GM19238 (cell line): Measurements from ENCODE around the gene CNTLN.

ENCODE experiments used
- DNase-seq: peaks from one replicate; pipeline ENCODE4 v3.0.0; 2011; ENCODE audit warnings: low spot score; ENCODE audit not compliant: insufficient read length

CNTLN gene, protein sequence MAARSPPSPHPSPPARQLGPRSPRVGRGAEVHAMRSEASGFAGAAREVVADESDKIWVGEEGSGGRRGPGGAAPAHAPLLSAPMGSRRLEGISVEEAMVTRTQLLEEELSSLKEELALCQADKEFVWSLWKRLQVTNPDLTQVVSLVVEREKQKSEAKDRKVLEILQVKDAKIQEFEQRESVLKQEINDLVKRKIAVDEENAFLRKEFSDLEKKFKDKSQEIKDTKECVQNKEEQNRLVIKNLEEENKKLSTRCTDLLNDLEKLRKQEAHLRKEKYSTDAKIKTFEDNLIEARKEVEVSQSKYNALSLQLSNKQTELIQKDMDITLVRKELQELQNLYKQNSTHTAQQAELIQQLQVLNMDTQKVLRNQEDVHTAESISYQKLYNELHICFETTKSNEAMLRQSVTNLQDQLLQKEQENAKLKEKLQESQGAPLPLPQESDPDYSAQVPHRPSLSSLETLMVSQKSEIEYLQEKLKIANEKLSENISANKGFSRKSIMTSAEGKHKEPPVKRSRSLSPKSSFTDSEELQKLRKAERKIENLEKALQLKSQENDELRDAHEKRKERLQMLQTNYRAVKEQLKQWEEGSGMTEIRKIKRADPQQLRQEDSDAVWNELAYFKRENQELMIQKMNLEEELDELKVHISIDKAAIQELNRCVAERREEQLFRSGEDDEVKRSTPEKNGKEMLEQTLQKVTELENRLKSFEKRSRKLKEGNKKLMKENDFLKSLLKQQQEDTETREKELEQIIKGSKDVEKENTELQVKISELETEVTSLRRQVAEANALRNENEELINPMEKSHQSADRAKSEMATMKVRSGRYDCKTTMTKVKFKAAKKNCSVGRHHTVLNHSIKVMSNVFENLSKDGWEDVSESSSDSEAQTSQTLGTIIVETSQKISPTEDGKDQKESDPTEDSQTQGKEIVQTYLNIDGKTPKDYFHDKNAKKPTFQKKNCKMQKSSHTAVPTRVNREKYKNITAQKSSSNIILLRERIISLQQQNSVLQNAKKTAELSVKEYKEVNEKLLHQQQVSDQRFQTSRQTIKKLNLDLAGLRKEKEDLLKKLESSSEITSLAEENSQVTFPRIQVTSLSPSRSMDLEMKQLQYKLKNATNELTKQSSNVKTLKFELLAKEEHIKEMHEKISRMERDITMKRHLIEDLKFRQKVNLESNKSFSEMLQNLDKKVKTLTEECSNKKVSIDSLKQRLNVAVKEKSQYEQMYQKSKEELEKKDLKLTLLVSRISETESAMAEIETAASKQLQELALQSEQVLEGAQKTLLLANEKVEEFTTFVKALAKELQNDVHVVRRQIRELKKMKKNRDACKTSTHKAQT (N-terminal part only)

DNA sequence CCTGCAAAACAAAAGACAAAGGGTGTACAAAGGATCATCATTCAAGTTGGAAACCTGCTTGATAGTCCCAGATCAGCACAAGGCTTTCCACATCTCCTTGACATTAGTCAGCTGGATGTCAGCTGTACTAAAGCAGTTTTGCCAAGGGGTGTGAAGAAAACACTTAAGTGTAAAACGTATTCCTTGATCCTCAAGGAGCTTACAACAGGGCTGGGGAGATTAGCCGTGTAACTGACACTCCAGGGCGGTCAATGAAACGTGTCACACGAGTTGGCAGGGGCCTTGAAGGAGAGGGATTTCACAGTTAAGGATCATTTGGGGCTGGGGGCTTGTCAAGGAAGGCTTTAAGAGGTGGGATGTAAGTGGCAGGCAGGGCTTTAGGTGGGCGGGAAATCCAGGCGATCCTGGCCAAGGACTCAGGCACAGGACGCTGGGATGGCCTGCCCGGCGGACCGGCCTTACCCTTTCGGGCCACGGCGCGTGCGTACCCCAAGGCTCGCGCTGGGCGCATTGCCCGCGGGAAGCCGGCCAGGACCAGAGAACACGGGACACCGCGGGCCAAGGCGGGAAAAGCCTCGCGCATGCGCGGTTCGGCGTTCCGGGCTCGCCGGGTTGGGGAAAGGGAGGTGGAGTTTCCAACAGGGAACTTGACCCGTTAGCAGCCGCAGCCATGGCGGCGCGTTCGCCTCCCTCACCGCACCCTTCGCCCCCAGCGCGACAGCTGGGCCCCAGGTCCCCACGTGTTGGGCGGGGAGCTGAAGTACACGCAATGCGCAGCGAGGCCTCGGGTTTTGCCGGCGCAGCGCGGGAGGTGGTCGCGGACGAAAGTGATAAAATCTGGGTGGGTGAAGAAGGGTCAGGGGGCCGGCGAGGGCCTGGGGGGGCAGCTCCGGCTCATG, at the start of gene CNTLN:
Gene CNTLN (plus strand): TSS at position 645 of the 899 bp plus-strand sequence. CDS start 26 bp downstream, at position 671.
- peak; percentile 68 for DNase-seq

DNA sequence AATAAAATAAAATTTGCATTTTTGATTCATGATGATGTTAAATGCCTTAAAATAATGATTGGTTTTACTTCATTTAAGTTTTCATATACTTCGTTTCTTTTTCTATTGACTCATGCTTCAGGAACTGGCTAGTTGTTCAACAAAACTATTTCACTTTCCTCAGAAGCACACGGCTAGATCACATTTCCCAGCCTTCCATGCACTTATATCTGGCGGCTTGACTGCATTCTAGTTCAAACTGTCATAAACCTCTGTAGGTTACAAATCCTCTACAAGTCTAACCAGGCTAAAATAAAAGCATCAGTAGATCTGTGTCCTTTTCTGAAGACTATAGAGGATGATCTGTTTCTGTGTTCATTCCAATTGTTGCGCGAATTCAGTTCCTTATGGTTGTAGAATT, 46.3 kb upstream of the CNTLN start:
- DNase-seq: no peak

DNA sequence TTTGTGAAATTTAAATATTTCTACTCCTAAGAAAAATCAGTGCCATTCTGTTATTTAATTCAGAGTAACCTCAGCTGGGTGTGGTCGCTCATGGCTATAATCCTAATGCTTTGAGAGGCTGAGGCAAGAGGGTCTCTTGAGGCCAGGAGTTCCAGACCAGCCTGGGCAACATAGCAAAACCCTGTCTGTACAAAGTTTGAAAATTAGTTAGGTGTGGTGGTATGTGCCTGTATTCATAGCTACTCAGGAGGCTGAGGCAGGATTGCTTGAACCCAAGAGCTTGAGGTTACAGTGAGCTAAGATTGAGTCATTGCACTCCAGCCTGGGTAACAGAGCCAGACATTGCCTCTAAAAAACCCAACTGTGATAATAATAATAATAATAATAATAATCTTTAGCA, 44.8 kb upstream of the CNTLN start:
- no peak for DNase-seq

DNA sequence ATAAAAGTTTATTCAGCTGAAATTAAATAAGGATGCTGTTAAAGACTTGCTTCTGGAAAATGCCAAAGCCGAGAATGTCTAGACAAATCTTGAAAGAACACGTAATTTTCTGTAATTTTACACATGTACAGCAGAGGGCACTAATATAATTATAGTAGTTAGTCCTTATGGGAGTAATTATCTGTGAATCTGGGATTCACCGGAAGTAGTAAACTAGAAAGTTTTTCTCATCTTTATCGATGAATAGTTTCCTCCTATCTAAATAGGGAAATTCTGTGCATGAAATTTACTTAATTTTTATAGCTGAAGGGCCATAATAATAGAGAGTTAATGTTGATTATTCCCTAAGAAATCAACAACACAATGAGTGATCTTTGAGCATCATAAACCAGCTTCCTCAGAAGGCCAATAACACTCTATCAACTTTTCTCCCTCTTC, 18.4 kb upstream of the CNTLN start:
- no peak for DNase-seq

DNA sequence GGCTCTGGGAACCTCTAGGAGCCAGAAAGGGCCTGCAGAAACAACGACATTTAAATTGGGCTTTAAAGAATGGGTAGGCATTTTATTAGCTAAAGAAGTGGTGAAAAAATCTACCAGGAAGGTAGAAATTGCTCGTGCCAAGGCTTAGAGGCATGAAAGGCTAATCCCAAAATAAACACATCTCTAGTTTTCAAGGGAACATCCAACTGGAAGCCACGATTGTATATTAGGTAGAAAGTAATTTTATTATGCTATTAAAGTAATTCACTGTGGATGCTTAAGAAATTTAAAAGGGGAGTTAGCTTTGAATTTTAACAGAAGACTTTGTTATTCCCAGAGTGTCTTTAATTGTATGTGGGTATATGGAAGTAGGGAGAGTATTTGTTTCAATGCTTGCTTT, 17.5 kb upstream of the CNTLN start:
- no peak for DNase-seq

DNA sequence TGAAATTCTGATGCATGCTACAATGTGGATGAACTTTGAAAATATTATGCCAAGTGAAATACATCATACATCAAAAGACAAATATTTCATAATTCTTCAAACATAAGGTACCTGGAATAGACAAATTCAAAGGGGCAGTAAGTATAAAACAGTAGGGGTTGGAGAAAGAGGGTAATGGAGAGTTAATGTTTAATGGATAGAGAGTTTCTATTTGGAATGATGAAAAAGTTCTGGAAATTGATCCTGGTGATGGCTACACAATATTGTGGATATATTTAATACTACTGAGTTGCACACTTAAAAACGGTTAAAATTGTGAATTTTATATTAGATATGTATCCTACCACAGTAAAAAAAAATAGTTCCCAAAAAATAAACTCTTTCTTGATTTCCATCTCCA, 14.6 kb upstream of the CNTLN start:
- no peak for DNase-seq

DNA sequence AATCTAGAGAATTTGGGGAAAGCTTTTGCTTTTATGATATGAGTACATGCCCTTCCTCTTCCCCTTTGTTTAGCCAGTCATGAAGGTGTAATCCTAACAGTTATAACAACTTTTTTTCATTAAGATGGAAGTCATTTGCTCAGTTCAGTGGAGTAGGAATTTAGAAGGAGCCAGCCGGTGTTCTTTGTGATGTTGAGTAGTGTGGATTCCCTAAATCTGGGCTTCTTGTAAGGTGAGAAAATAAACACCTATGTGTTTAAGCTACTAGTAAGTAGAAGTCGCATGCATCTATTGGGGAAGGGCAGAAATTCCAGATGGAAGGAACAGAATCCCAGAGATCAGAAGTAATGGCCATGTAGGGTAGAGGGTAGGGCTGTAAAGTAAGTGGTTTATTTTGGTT, 13.6 kb upstream of the CNTLN start:
- DNase-seq: no peak

DNA sequence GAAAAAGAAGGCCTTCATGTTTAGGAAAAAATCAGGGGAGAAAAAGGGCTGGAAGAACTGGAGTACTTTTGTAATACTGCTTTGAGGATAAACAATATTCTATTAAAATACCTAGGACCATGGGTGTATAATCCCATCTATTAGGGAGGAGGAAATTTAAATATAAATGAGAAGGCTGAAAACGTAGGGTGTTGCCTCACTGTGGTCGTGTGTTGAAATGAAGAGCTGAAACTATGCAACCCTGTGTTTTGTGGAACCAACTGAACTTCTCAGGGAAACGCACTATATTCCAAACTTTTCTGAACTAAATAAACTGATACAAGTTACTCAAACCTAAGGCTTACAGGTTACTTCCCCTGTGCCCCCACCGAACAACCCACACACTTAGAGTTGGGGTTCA, 4.5 kb upstream of the CNTLN start:
- no peak for DNase-seq

DNA sequence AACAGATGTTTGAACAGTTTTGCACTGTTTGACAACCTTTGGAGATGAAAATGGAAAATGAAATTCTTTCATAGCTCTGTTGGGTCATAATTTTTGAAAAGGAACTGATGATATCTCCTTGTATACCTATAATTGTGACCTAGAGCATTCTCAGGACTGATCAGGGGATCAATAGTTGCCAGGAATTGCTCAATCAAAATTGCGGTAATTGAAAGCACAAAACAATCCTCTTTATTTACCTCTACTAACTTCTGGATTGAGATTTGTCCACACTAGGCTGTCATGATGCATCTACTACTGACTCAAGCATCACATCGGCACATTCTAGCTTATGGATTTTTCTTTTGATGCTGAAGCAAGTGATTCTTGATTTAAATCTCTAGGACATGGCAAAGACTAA, 4.1 kb upstream of the CNTLN start:
- DNase-seq: no peak

DNA sequence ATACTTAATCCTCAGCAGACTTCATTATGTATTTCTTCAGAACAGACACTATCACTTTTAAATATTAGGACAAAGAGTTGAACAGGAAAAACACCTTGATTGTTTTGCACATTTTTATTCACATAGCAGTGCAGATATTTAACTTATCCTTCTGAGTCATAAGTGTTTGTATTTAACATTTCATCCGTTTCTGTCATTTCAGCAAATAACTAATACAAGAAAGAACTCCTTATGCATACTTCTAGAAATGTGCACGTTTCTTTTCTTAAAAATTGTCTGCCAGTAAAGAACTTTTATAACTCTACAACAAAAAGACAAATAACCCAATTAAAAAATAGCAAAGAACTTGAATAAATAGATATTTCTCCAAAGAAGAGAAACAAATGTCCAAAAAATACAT, 3.3 kb upstream of the CNTLN start:
- no peak for DNase-seq

DNA sequence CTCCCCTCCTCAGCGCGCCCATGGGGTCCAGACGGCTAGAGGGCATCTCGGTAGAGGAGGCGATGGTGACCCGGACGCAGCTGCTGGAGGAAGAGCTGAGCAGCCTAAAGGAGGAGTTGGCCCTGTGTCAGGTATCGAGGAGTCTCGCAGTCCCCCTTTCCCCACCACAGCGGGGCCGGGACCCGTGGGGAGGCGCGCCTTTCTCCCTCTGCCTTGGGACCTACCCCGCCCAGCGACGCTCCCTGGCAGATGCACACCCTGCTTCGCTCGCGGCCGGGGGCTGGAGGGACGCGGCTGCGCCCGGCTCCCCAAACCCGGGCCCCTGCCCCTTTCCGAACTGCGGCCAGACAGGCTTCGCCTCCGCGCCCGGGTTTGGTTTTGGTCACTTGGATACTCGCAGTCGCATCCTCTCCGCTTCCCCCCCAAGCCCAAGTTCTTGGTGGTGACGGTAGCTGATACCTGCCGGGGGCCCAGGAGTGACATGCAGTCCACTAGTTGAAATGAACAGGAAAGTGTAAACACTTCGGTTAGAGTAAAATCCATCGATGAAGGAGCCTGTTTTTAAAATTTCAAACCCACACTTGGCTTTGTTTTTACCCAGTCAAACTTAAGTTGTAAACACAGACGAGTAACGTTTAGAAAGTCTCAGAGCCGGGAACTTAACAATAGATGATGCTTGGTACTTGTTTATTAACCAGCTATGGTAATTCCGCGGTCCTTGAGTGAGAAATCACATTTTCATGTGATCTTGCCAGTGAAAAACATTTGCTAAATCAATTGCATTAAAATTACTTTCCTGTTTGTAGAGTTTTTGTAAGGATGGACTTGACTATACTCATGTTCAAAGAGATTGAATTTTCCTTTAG, 688 bp downstream of the CNTLN start:
- peak; percentile 15 for DNase-seq

DNA sequence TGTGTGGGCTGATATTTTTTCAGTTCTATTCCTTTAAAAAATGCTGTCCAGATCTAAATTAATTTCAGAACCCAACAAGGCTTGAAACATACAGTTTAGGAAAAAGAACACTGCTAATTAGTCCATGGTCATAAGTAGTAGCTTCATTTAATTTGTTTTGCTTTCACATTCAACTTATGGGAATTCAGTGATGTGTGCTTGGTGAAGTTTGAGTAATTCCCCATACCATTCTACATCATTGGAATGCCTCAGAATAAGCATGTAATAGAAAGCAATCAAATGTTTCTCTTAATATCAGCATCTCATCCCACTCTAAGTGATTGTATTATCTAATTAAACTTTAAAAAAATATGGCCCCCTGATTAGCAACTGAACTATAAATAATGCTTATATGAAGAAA, 2.7 kb downstream of the CNTLN start:
- DNase-seq: no peak

DNA sequence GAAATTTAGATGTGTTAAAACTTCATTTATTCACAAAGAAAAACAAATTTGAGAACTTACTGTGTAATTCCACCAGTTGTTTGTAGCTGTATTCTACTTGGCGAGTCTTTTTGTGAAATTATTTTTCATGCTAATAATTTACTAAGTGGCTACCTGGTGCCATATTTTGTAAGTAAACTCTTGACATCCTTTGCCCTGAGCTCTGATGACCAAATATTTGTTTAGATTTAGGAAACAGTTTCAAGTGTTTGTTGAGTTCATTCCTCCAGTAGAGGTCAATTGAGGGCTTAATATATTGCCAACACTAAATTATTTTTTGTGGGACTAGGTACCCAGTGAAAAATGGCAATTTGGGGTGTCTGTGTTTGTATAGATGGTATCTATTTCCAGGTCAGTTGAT, 3.7 kb downstream of the CNTLN start:
- DNase-seq: no peak

DNA sequence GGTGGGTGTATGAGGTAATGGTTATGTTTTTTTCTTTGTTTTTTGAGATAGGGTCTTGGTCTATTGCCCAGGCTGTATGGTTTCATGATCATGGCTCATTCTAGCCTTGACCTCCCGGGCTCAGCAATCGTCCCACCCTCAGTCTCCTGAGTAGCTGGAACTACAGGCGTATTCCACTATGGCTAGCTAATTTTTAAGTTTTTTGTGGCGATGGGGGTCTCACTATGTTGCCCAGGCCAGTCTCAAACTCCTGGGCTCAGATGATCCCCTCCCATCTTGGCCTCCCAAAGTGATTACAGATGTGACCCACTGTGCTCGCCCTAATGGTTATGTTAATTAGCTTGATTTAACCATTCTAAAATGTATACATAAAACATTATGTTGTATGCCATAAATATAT, 5.6 kb downstream of the CNTLN start:
- no peak for DNase-seq

DNA sequence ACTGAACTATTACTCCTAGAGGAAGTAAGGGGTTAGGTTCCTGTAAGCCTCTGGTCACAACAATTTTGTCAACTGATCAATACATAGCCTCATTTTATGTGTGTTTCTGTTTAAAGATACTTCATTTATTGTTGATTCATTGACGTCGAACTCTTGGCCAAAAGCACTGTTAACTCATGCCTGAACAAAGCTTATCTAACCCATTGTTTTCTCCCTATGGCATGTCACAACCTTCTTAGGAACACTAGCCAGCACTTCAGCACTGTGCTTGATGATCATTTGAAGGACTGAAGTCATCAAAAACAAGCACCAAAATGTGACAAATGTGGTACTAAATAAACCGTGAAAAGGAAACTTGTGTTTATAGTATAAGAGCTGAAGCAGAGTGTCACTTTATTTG, 13.5 kb downstream of the CNTLN start:
- no peak for DNase-seq

DNA sequence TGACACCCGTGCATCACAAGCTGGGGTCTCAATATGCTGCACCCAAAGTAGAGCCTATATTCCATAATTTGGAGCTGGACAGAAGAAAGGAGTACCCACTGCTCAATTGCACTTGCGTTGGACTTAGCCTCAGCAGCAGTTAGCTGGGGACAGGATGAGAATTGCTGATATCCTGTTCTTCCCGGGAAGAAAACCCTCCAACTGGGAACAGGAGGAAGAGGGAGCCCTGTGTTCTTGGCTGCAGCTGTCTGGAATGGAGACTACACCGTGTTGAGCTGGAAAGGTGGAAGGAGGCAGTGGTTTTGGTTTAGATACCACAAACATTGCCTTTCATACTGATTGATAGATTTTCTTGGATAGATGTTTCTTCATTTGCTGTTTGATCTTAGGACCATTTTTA, 24.6 kb downstream of the CNTLN start:
- DNase-seq: no peak

DNA sequence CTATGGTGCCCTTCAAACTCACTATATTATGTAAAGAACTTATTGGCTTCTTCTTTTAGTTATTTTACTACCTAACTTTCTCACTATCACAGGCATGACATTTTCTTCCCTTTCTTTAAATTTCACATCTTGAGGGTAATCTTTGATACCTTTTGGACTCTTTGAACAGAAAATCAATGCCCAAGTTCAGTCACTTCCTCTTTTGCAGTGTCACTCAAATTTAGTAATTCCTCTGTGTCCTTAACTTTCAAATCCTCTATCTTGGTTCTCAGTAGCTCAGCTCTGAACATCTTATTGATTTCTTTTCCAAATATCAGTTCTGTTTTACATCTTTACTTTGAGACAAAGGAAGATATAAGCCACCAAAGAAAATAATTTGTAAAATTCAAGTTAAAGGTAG, 25.5 kb downstream of the CNTLN start:
- no peak for DNase-seq

DNA sequence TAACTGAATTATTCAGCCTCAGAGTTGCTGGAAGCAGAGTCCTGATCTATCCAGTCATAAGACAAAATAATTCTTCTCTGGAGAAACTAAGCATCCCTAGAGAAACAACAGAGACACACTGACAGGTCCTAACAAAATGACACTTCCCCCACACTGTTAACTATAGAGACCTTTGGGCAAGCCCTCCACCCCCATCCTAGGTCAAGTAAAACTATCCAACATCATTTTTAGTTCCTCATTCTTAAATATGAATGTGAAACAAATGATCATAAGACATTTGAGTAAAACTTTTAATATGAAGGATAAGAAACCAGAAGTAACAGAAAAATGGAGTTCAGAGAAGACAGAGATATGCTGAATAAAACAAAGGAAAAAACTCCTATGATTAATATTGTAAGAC, 30.9 kb downstream of the CNTLN start:
- DNase-seq: no peak

DNA sequence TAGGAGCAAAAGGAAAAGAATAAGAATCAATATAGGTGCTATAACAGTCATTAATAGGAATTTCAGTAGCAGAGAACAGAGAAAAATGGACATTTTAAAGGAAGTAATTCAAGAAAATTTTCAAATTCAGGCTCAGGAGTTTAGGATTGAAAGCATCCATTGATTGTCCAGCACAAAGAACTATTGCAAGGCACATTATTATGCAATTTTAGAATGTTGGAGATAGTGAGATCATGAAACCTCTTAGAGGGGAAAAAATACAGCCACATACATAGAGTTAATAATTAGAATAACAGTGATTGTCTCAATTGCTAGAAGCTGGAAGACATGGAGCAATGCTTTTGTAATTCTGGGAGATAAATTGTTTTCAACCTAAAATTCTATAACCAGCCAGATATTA, 31.5 kb downstream of the CNTLN start:
- no peak for DNase-seq
